ENCODE results near the gene SLAMF6.

SLAMF6 gene

GRCh38 chr1:160437432-160438316 is 85.4 kb downstream of the SLAMF6 start:
- Mint-ChIP-seq H3K27me3 (ENCODE audit: low read depth) (no peaks in the 10 kb centered on the region), H3K27ac (peak overlapping the region; percentile 93), H3K4me1 (ENCODE audit: low read depth) (peaks cover 38% of the 10 kb centered on the region), H3K4me3 (peak overlapping the region; percentile 79), H3K36me3 (ENCODE audit: low read depth) (peaks cover 6% of the 10 kb centered on the region), H3K9me3 (peaks cover 16% of the 10 kb centered on the region)
- peak; percentile 37 for DNase-seq (ENCODE audit: low spot score)

DNA sequence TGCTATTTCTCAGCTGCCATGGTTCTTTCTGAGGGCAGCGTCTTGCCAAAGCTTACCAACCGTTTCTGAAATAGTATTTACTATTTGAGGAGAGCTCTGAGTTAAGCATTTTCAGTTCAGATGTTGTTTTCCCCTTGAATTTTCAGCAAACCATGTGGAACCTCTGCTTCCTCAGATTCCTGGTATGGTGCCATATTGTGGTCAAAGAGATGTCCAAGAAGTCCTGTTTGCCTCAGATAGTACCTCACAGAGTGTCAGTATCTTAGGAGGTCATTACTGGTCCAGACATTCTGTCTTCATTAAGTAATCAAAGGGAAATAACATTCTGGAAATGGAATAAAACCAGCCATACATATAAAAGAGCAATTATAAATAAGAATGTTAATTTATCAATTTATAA is 86.1 kb downstream of the SLAMF6 start:
- no peak for DNase-seq (ENCODE audit: low spot score)
- Mint-ChIP-seq H3K27me3 (ENCODE audit: low read depth) (no peaks in the 10 kb centered on the region), H3K4me3 (peak overlapping the region; percentile 11), H3K36me3 (ENCODE audit: low read depth) (peaks cover 6% of the 10 kb centered on the region), H3K9me3 (peaks cover 16% of the 10 kb centered on the region), H3K27ac (peak overlapping the region; percentile 93), H3K4me1 (ENCODE audit: low read depth) (peaks cover 43% of the 10 kb centered on the region)

All from T-helper 2 cell treated with Interferon-gamma antibody and Interleukin-4, amounts not matched to agents 5 μg/mL and 100 μg/mL, for 36 hours (primary cell).